ENCODE results near the gene AEBP2.
"Not testable (repeated sequence)": the region's sequence is repeated elsewhere in the genome, so short reads cannot be mapped to it uniquely, and the experiment has no call there.

Gene AEBP2, protein sequence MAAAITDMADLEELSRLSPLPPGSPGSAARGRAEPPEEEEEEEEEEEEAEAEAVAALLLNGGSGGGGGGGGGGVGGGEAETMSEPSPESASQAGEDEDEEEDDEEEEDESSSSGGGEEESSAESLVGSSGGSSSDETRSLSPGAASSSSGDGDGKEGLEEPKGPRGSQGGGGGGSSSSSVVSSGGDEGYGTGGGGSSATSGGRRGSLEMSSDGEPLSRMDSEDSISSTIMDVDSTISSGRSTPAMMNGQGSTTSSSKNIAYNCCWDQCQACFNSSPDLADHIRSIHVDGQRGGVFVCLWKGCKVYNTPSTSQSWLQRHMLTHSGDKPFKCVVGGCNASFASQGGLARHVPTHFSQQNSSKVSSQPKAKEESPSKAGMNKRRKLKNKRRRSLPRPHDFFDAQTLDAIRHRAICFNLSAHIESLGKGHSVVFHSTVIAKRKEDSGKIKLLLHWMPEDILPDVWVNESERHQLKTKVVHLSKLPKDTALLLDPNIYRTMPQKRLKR

DNA sequence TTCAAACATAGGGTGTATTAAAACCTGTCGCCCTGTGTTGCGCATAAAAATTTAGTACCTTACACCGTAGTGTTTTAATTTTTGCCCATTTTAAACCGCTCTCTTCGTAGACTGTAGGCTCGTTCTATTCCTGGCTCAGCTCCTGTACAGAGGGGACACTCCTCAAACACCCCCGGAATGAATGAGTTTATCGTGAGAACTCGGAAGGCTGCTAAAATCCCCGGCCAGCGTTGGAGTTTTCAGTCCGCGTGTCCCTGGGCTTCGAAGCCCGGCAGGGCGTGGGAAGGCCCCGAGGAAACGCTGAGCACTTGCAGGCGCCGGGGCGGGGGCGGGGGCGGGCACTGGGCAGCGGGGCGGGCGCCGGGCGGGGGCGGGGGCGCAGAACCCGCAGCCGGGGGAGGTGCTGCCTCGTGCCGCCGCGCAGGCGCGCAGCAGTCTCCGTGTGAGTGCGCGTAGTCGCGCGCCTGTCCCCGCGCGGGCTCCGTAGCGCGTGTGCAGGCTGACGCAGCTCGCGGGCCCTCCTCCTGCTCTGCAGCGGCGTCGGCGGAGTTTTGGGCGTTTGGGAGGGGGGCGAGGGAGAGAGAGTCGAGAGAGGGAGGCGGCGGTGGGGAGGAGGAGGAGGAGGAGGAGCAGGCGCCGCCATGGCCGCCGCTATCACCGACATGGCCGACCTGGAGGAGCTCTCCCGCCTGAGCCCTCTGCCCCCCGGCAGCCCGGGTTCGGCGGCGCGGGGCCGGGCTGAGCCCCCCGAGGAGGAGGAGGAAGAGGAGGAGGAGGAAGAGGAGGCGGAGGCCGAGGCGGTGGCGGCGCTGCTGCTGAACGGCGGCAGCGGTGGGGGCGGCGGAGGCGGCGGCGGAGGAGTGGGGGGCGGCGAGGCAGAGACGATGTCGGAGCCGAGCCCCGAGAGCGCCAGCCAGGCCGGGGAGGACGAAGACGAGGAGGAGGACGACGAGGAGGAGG lies at the start of gene AEBP2:
AEBP2 (plus strand) TSS at position 434 of the 960 bp plus-strand sequence; CDS start at position 642, 208 bp downstream.
- peak; percentile 98 for DNase-seq (ENCODE audit: low spot score)

DNA sequence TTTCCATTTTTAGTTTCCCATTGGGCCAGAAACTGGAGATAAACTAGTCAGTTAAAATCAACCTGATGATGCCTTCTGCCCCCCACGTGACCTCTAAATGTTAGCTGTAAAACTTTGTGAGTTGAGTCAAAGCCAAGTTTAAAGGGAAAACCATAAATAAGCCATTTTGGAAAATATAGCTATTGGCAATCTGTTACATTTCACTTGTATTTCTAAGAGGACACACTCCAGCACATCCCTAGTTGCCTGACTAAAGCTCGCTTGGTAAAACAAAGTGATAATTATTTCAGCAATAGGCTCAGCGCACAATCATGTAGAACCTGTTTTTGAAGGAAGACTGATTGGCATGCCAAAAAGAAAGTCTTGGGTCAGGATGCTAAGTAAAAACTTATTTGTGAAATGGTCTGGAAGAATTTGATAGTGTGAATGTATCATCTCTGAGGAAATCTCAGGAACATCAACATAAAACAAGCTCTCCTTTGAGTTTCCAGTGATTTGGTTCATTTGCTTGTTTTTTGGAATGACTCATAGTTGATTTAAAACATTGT lies 49.2 kb upstream of the AEBP2 start:
- no peak for DNase-seq (ENCODE audit: low spot score)

DNA sequence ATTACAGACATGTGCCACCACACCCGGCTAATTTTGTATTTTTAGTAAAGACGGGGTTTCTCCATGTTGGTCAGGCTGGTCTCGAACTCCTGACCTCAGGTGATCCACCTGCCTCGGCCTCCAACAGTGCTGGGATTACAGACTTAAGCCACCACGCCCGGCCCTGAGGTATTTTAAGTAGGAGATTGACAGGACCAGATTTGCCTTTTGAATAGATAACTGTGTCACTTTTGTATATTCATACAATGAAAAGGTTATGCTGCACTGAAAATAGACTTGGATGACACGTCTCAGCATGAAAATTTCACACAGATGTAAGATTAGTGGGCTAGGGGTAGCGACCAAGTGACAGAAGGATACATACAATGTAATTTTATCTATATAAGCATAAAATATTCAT lies 46.6 kb upstream of the AEBP2 start:
- DNase-seq (ENCODE audit: low spot score), result not testable (repeated sequence)

DNA sequence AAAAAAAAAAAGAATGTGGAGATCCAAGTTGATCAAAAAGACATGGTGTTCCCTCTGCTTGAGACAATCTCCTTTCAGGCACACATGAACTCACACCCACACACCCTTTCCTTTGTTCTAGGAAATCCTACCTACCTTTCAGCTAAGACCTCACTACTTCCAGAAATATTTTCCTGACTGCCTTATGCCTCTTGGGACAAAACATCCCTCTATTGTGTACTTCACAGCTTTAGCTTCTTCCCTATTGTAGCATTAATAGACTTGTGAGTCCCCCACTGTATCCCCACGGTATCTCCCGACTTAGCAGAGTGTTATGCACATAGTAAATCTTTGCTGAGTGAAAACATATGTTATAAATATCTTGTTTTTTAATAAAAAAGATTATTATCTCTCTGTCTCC lies 44.9 kb upstream of the AEBP2 start:
- DNase-seq (ENCODE audit: low spot score), result no peak

DNA sequence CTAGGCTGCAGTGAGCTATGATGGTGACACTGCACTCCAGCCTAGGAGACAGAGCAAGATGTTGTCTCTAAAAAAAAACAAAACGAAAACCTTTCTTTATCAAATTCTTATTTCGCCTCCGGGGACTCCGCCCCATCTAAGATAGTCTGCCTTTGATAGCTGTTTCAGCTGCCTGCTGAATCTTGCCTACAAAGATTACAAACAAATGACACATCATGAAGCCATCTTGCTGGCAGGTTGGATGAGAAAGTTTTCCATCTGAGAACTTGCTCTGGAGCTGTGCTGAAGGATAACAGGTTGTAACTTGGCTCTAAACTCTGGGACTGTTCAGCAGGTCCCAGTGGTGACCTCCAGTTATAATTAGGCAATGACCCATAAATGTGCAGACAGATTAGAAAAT lies 41.8 kb upstream of the AEBP2 start:
- DNase-seq (ENCODE audit: low spot score), result no peak

DNA sequence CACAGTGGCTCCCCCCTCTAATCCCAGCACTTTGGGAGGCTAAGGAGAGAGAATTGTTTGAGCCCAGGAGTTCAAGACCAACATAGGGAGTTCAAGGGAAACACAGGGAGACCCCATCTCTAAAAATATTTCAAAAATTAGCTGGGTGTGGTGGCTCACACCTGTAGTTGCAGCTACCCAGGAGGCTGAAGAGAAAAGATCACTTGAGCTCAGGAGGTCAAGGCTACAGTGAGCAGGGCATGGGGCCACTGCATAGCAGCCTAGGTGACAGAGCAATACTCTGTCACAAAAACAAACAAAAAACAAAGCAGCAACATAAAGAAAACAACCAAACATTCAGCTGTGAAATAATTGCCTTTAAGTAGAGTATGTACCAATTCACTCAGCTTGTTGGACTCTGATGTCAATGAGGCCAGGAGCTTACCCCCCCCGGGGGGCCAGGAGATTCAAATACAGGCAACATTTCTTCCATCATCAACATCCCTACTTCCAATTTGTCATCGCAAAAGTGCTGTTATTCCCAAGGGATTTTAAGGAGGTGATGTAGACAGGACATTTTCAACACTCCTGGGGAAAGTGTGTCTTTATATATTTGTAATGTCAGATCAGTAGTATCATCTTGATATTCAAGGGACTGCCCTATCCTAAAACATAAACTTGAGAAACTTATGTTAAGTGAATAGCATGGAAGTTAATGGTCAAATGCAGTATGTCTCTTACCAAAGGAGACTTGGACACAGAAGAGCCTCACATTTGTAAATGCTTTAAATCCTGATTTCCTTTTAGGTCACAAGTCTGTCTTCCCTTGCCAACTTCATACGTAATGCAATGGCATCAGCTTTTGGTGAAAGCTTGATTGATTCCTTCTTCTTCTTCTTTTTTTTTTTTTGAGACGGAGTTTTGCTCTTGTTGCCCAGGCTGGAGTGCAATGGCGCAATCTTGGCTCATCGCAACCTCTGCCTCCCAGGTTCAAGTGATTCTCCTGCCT lies 40.6 kb upstream of the AEBP2 start:
- no peak for DNase-seq (ENCODE audit: low spot score)

DNA sequence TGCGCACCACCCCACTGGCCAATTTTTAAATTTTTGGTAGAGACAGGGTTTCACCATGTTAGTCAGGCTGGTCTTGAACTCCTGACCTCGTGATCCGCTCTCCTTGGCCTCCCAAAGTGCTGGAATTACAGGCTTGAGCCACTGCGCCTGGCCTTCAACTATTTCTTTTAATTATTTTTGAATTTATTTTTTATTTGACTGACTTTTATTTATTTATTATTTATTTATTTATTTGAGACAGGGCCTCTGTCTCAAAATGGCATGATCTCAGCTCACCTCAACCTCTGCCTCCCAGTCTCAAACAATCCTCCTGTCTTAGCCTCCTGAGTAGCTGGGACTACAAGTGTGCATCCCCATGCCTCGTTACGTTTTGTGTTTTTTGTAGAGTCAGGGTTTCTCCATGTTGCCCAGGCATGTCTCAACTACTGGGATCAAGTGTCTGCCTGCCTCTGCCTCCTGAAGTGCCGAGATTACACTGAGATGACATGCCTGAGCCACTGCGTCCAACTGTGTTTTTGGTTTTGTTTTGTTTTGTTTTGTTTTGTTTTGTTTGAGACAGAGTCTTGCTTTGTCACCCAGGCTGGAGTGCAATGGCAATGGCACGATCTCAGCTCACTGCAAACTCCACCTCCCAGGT lies 38.5 kb upstream of the AEBP2 start:
- not testable (repeated sequence) for DNase-seq (ENCODE audit: low spot score)

DNA sequence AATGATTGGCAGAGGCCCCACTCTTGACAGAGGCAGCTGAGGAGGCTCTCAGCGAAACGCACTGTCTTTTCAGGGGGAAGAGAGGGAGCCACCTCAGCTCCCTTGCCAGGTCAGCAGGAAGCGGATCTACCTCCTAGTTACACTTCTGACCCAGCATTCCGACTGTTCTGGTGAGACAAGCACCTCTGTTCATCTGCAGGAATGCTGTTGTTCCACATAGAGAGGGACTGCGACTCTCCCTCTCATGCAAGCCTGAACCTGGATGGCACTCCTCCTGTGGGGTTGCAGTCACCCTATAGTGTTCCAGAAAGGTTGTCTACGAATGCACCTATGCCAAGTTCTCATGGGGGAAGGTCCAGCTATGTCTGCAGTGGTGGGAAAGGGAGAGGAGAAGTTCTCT lies 37.1 kb upstream of the AEBP2 start:
- no peak for DNase-seq (ENCODE audit: low spot score)

DNA sequence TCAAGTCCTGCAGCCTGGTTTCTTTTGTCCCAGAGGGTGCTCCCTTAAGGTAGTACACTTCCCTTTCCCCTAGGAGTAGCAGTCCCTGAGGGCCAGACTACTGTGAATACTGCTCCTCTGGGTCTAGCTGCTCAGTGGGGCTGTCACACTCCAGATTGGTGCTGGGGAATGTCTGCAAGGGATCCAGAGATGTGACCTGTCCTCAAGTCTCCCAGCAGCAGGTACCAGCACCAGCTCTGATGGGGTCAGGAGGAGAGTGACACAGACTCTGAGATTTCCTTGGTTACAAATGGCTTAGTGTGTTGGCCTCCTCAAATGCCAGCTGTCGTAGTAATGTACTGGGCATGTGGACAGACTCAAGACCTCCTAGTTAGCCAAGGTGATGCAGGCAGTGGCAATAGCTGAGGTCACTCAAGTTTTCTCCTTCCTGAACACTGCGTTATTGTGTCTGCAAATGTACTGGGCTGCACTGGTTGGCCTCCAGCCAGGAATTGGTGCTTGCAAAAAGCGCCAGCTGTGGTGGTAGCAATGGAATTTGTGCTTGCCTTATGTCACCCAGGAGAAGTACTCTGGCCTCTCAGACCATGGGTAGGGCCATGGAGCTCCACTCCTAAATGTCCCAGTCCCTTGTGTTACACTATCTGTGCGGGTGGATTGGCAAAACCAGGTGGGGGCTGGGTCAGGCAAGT lies 36.4 kb upstream of the AEBP2 start:
- no peak for DNase-seq (ENCODE audit: low spot score)

DNA sequence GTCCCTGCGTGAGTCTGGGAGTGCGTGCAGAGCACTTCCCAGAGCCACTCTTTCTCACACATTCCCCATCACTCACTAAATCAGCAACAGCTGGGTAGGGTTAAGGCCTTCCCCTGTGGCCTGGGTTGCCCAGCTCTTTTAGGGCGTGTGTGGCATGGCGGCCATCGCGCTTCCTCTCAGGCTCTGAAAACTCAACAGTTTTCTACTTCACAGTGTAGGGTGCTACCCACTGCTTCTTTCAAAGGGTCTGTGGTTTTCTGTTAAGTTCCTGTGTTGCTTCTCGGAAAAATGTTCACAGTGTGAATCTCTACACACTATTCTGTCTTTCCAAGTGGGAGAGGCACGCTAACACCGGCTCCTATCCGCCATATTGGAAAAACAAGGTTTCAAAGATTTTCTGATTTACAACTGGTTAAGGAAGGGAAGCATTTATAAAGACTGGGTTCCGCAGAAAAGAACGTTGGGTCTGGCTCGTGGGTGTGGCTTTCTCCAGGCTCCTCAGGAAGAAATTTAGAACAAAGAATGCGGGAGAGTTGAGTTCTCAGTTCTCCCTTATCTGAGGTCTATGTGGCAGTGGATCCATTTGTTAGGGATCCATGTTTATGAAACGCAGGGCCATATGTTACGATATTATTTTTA lies 34.9 kb upstream of the AEBP2 start:
- no peak for DNase-seq (ENCODE audit: low spot score)

DNA sequence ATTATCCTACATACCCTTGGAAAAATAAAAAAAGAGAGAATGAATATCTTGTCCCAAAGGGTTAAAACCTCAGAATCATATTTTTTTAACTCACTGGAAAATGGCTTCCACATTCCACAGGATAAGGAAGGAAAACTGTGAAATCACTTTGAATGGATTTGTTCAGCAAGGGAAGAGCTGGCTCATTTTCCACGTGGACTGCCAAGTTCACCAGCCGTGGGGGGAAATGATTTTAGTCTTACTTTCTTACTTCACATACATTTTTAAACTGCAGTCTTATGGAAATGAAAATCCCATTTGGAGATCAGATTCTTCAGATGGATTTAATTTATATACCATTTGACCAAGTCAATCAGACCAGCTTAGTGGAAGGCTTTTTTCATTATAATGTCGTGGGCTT lies 29.9 kb upstream of the AEBP2 start:
- no peak for DNase-seq (ENCODE audit: low spot score)

DNA sequence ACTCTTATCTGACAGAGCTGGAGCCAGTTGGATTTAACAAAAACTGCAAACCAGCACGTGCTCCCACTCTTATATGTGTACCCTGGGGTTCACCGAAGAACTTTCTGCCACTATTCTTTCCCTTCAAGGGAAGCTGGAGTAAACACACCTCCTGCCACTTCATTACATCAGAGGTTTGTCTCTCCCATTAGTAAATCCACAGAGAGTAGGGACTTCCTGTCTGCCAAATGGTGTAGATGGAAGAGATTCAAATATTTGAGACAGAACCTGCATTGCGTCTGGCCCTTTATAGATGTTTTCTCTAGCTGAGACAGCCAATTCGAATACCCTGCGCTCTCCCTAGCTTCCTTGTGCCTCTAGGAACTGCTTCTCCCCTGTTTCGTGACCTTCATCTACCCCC lies 29.1 kb upstream of the AEBP2 start:
- no peak for DNase-seq (ENCODE audit: low spot score)

DNA sequence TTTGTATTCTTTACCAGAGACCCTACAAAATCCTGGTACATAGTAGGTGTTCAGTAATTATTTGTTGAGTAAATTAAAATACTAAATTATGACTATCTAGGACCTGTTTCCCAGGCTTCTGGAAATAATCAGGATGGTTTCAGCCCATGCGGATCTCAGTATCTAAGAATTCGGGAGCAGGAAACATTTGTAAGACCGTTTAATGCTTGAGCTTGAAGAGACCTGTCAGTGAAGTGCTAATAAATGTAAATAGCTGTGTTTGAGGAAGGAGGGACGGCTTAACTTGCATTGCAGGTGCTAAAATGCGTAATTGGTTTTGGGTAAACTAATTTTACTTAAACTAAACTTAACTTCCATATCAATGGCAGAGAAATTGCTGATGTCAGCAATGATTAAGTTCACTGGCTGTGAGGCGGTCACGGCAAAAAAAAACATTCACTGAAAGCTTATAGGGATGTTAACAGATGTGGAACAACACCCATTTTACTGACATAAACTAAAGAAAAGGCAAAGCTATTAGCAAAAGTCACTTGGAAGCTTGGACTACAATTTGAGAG lies 28.6 kb upstream of the AEBP2 start:
- DNase-seq (ENCODE audit: low spot score), result no peak

DNA sequence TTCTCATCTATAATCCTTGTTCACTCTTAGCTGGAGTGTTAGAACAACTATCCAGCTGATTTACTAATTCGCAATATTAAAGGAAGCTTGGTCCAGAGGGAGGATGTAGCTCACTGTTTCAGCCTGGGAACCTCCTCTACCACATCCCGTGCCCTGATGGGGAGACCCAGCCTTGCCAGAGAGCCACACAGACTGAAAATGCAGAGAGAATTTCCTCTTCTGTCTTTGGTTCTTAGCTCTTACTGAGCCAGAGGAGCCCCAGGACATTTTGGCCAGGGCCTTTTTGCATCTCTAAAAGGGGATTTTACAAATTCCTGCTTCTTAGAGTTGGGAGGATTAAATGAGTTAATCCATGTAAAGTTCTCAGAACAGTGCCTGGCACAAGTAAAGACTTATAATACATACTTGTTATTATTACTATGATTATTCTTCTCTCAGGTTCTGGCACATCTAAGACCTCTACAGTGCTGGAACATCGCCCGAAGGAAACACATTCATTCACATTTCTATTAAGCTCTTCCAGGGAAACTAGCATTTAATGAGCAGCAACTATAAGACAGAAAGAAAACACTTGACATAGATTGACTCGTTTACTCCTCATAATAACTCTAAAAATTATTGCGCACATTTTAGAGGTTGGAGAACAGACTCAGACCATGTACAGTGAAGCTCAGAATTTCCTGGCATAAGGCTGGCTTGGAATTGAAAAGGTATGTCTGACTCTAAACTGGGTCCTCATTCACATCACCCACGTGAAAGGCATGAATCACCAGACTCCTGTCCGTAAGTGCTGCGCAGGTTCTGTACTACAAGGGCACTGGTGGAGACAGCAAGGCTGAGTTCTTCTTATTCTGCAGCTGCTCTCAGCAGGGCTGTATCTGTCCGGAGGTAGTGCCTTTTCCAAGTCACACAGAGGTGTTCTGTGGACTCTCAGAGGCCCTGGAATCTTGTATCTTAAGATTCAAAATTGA lies 27.8 kb upstream of the AEBP2 start:
- no peak for DNase-seq (ENCODE audit: low spot score)

DNA sequence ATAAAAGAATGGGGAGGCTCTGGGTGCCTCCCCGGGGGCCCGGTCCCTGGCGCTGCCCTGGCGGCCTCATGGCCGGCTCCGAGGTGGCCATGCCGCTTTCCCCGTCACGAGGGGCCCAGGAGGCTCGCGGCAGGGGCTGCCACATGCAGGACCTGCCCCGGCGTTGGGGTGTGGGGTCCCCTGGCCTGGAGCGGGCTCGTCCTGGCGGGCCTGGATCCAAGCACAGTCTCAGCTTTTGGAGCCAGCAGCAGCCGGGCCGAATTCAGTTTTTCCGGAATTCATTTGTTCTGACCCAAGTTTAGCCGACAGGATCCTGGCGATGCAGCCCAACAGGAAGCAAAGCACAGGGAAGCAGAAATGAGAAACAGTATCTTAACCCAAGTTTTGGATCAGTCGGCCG lies 26.4 kb upstream of the AEBP2 start:
- no peak for DNase-seq (ENCODE audit: low spot score)

DNA sequence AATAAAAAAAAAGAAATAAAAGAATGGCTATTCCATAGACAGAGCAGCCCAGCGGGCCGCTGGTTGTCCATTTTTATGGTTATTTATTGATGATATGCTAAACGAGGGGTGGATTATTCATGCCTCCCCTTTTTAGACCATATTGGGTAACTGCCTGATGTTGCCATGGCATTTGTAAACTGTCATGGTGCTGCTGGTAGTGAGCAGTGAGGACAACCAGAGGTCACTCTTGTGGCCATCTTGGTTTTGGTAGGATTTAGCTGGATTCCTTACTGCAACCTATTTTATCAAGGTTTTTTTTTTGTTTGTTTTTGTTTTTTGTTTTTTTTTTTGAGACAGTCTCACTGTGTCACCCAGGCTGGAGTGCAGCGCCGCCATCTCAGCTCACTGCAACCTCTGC lies 25.7 kb upstream of the AEBP2 start:
- DNase-seq (ENCODE audit: low spot score), result not testable (repeated sequence)

DNA sequence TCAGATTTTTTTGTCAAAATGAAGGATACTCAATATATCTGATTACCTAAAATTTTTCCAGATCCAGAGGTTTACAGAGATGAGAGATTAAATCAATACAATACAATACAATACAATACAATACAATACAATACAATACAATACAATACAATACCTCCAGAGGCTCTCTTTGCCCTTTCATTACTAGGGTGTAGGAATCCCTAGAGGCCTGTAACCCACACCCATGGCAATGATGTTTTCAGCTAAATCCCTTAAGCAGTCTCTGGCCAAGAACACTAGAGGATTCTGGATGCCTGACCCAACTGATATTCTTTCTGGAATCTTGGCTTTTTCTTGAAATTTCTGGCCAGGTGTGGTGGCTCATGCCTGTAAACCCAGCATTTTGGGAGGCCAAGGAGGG lies 23.7 kb upstream of the AEBP2 start:
- DNase-seq (ENCODE audit: low spot score), result no peak

DNA sequence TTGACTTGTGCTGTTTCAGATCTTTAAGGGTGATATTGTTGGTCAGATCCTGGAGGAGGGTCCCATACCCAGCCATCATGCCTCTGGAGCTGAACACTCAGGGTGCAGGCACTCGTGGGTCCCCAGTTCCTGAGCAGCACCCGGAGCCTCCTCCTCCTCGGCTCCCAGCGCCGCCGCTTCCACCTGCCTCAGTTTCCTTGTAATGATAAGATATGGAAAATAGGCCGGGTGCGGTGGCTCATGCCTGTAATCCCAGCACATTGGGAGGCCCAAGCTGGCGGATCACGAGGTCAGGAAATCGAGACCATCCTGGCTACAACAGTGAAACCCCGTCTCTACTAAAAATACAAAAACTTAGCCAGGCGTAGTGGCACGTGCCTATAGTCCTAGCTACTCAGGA lies 20.2 kb upstream of the AEBP2 start:
- DNase-seq (ENCODE audit: low spot score), result no peak
